Measurements from ENCODE around the gene LRRC7.

The LRRC7 gene

DNA sequence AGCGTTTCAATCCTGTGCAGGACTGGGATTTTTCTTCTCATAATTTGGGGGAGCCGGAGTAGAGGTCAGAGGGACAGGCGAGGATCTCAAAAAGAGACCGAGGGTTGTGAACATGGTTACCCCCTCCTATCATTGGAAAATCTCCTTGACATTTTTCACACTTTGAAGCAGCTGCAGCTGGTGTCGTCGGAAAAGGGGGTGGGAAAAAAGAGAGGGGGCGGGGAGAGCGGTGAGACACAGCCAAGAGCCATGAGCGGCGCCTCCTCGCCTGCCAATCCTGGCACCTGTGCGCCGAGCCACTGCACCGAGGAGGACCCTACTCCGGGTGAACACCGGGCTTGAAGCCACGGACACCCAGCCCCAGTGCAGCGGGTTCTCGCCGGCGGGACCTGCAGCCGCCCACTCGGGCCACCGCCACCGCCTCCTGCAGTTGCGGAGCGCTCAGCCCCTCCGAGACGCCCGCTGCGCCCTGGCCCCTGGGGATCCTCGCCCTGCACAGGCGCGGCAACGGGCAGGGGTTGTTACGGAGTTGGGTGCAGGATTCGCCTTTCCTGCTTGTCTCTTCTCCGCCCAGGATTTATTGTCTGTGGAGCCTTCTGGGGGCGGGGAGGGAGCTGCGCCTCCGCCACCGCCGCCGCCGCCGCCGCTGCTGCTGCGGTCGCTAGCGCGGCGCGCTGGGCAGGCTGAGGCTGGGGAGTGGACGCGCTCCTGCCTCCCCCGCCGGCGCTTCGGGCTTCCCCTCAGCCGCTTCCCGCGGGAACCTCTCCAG lies at the start of gene LRRC7:
LRRC7 (plus strand) TSS at position 271 of the 769 bp plus-strand sequence. CDS start 718 bp downstream, outside the sequence.
- no peak for DNase-seq (ENCODE audit: low read depth in 1 of 2, low spot score in 1 of 2)

DNA sequence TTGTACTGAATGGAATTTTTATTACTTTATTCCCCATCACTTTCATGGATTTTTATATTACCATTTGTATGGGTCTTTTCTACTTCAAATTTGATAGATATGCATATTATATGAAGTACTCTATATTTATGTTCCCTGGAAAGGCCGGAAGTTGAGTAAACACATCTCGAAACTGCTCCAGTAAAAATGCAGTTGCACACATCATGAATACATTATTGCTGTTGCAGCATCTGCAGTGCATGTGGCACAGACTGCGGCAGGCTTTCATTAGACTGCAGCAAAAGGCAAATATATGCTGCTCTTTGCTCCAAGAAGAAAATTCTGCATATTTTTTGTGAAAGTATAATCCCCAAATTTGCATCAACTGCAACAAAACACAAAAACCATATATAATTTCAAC lies 48.7 kb upstream of the LRRC7 start:
- no peak for DNase-seq (ENCODE audit: low read depth in 1 of 2, low spot score in 1 of 2)

DNA sequence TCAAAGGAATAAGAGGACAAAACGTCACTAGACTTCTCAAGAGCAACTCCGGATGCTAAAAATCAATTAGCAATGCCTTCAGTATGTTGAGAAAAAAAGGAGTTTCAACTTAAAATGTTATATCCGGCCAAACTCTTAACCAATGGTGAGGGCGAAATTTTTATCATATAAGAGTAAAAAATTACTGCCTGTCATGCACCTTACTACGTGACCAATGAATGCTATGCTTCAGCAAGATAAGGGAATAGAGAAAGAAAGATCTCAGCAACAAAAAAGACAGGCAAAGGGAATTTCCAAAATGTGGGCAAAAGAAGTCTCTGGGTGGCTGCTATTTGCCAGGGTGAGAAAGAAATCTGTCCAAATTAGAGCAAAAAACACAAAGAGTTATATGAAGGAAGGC lies 47.4 kb upstream of the LRRC7 start:
- no peak for DNase-seq (ENCODE audit: low read depth in 1 of 2, low spot score in 1 of 2)

DNA sequence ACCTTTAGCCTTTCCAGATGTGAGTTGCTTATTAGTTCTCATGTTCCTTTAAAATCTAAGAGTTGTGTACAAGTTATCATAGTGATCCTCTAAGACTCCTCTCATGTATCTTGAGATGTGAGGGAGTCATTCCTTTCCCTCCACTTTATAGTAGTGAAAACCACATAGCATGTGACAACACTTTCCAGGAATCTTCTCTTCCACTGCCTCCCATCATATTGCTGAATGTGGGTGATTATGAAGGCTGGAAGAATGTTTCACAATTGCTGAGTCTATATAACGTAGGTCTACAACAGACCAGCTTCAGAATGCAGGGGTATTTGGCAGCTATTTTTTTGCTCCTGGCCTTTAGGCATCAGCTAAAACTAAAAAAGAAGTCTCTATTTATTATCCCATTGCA lies 44.7 kb upstream of the LRRC7 start:
- DNase-seq (ENCODE audit: low read depth in 1 of 2, low spot score in 1 of 2): no peak

DNA sequence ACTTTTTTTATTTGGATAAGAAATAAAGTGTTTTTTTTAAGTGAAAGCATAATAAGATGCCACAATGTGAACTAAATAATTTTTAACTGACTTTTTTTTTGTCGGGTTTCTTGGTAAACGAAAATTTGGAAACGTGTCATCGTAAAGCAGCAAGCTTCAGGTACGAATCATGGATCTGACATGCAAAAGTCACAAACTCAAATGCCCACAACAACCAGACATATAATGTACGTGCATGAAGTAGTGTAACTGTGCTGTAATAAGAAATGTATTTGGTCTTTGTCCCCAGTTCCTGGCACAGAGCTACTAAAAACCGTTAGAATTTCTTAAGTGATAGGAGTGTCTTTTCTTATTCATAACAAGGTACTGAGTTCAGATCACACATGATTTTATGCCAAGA lies 44.3 kb upstream of the LRRC7 start:
- no peak for DNase-seq (ENCODE audit: low read depth in 1 of 2, low spot score in 1 of 2)

DNA sequence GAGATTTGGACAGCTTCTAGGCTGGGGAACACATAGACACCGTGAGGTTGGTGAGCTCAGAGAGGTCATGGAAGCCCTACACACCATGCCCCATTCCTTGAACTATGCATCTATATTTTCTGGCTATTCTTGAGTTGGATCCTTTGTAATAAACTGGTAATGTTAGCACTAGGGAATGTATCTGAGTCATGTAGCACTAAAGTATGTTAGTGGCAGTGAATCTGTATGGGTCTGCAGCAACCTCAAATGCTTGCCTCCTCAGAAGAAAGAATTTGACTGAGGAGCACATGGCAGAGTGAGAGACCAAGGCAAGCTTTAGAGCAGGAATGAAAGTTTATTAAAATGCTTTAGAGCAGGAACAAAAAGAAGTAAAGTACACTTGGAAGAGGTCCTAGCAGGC lies 43.7 kb upstream of the LRRC7 start:
- DNase-seq (ENCODE audit: low read depth in 1 of 2, low spot score in 1 of 2): no peak

DNA sequence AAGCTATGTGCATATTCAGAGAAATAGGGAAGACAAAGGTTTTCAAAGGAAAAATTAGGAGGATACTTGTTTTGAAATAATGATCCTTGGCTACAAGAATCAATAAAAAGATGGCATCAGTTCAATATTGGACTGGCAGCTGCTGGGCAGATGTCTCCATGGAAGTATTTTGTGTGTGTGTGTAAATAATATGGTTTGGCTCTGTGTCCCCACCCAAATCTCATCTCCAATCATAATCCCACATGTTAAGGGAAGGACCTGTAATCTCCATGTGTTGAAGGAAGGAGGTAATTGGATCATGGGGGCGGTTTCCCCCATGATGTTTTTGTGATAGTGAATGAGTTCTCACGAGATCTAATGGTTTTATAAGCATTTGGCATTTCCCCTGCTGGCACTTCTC lies 40.4 kb upstream of the LRRC7 start:
- no peak for DNase-seq (ENCODE audit: low read depth in 1 of 2, low spot score in 1 of 2)

DNA sequence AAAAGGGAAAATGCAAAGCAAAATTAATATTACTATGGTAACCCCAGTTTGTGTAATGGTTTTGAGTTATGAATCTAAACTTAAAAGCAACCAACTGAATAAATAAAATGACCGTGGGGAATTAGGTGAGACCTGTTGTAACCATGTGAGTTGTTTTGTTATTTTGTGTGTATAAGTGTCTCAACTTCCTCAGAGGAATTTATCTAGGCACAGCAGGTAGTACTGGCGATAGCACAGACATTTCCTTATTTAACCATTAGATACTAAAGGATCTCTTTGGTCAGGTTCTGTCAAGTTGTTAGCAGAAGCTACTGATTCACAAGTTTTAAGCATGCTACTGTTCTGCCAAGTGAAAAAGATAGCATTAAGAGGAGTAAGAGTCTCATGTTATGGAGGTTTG lies 39.3 kb upstream of the LRRC7 start:
- no peak for DNase-seq (ENCODE audit: low read depth in 1 of 2, low spot score in 1 of 2)

DNA sequence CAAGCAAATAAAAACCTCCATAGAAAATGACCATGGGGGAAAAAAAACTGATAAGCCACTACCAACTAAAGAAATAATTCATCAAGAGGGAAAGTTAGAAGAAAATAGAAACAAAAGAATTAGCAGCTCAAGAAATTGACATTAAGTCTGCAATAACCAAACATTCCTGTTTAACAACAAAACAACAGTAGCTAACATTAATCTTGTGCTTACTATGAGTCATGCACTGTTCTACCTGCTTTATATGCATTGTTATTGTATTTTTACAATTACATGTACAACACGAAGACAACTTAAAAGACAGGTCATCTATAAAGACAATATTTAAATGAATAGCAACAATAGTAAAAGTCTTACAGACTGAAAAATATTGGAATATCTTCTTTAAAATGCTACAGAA lies 34.4 kb upstream of the LRRC7 start:
- no peak for DNase-seq (ENCODE audit: low read depth in 1 of 2, low spot score in 1 of 2)

DNA sequence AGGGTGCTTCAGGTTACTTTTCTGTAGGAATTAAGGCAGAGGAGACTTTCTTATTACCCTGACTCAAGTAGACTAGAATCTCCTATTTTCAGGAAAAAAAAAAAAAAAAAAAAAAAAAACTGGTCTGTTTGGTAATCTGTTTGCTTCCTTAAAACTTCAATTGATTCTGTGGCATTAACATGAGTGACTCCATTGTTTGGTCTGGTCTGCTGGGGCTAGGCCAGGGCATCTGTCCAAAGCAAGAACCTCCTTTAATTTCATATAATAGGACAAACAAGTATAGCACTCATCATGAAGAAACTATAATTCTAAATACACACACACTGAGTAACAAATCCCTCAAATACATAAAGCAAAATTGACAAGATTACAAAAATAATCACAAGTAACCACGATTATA lies 32.9 kb upstream of the LRRC7 start:
- no peak for DNase-seq (ENCODE audit: low read depth in 1 of 2, low spot score in 1 of 2)

DNA sequence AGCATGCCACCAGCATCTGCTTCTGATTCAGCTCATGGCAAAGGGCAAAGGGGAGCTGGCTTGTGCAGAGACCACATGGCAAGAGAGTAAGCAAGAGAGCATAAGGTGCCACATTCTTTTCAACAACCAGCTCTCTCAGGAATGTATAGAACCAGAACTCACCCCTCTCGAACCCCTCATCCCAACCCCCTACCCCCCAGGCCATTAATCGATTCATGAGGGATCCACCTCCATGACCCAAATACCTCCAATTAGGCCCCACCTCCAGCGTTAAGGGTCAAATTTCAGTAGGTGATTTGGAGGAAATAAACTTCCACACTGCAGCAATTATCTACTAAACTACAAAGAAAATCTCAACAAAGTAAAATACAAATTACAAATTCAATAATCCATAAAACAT lies 32.2 kb upstream of the LRRC7 start:
- no peak for DNase-seq (ENCODE audit: low read depth in 1 of 2, low spot score in 1 of 2)

DNA sequence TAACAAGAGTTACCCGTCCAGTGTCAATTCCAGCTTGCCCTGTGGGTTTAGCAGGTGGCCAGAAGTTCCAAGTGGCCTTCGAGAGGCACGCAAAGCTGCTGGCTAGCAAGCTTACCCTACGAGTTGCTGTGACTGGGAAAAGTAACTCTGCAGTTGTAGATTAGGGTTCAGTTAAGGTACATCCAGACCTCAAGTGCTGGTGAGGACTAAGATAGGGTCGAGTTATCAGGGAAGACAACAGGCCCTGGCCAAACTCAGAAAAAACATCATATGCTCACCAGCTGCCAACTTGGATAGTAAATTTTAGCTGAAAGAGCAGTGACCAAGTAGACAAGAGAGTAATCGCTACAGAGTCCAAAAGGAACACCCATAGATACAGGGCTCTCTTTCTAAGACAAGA lies 27.7 kb upstream of the LRRC7 start:
- no peak for DNase-seq (ENCODE audit: low read depth in 1 of 2, low spot score in 1 of 2)

DNA sequence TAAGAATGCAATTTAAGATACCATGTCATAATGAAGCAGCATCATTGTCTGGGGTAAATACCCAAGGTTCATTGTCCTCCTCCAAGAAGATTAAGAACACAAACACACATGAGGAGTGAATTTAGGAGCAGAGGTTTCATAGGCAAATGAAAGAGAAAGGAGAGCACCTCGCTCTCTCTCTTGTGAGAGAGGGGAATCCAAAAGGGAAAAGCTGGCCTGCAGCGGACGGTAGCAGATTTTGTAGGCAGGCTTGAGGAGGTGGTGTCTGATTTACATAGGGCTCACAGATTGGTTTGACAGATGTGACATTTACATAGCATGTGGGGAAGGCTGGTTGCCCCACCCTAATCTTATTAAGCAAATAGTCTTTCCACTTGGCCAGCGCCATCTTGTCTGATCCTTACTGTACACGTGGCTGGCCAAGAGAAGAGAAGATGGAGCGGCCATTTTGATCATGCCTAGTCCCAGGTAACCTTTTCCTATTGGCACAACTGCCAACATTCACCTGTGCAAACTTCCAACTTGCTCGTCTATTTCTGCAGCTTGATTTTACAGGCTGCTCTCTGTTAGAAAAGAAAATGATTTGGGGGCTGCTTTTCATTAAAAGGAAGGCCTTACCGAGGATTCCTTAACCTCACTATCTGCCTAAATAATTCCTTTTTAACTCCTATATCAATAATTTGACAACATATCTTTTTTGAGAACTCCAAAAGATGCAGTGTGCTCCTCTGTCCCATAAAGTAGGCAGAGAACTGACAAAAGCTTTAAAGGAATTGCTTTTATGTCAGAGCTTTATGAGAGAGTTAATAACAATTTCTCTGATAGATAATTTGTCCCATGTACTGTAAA lies 16.0 kb upstream of the LRRC7 start:
- DNase-seq (ENCODE audit: low read depth in 1 of 2, low spot score in 1 of 2): no peak

DNA sequence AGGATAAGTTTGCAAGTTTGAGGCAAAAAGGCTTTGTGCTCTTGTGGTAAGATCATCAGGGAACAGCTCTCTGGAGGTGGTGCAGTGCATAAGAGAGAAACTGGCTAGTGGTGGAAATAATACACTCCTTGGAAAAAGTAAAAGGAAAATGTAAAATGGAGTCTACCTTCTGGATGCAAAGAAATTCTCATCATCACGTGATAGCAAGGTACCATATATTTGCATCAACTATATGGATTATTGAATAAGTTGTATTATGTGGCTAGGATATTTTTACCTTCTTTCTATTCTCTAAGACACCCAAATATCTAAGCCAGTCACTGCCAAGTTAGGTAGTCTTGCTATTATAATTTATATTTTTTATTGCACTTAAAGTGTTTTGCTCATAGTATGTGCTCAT lies 14.0 kb upstream of the LRRC7 start:
- no peak for DNase-seq (ENCODE audit: low read depth in 1 of 2, low spot score in 1 of 2)

DNA sequence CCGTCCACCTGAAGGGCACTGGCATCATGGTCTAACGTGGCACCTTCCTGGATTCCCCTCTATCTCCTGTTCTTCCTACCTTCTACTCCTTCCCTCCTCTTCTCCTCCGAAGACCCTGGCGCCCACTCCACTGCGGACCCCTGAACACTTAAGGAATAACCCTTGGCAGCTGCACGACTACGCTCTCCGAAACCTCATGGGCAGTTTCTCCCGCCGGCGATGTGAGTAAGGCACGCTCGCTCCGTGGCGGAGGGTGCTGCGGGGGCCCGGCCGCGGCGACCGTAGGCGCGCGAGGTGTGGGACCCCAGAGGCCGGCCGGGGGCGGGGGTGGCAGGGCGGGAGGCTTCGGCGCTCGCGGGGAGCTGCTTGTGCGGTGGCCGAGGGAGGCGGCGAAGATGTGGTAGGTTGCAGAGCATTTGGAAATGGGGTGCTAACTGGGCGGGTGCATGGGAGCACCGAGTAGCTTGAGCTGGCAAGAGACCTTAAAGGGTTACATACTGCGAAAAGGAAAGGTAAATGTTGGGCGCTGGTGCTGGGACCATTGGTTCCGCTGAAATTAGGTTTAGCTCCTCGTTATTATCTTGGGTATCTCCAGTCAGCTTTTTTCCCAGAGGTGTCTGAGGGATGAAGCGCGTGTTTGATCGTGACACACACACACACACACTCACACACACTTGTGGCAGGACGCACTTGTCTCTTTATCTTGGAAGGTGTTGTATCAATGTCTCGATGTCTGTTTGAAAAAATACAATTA lies 876 bp downstream of the LRRC7 start:
- DNase-seq (ENCODE audit: low read depth in 1 of 2, low spot score in 1 of 2): no peak

DNA sequence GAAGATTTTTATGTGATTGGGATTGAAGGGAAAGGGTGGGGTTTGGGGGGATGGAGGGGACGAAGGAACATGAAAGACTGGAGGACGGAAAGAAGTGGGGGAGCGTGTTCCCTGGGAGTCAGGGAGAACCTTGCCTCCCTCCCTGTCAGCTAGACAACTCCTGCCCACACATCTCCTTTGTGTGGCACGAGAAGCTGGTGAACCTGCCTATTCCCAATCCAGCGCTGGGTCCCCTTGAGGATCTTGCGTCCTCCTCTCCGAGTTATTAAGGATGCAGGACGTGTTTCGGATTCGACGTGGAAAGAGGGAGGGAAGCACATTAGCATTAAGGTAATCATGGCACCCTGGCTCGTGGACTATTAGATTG lies 1.4 kb downstream of the LRRC7 start:
- DNase-seq (ENCODE audit: low read depth in 1 of 2, low spot score in 1 of 2): no peak

DNA sequence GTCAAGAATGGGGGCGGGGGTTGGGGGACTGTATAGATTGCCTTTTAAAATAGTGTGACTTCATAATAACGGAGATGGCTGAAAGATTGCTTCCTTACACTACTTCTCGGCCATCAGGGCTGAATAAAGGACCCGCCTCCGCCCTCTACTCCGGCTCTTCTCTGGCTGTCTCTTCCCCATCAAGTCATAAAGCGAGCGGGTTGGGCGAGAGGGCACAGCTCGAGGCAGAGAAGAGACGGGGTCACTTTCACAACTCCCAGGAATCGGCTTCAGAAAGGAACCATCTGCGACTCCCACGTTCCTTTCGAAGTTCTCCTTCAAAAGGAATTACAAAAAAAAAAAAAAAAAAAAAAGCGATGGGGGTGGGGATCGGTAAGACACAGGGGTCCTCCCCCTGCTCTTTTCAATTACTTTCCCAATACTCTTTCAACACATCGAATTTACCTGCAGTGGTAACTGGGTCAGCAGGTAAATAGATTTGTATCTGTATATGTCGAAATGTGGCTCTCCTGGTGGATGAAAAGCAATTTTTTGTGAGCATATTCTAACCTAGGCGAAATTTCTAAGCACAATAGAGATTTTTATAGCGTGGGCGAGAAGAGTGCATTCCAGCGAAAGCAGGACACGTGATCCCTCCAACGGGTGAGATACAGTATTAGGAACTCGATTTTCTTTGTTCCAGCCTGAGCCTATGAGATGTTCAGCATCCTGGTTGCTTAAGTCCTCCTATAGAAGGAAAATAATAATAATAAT lies 2.0 kb downstream of the LRRC7 start:
- DNase-seq (ENCODE audit: low read depth in 1 of 2, low spot score in 1 of 2): no peak

DNA sequence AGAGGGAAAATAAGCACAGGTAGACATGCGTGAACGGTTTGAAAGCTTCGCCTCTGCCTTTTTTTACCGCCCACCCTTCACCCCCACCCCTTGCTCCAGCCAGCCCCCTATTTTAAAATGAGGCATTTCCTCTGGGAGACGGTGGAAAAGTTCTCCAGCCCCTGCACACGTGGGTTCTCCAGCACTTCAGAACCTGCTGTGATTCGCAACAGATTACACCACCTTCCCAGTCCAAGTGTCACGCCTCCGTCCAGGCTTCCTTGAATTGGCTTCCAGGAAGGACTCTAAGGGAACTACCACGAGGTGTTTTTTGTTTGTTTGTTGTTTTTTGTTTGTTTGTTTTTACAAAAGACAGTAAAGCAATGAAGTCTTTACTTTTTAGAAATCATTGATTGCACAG lies 2.6 kb downstream of the LRRC7 start:
- DNase-seq (ENCODE audit: low read depth in 1 of 2, low spot score in 1 of 2): no peak

DNA sequence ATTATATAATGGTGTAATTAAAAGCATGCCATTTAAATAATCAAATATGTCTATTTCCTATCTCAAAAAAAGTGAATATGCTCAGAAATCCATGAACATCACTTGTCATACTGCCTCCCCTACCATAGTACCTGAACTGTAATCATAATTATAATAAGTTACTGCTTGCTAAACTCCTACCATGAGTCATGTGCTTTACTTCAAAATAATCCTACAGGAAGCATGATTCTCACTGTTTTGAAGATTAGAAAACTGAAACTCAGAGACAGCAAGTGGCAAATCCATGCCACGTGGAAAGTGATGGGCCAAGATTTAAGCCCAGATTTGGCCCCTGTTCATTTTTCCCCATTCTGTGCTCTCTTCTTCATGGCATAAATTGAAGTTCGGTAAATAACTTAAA lies 5.2 kb downstream of the LRRC7 start:
- DNase-seq (ENCODE audit: low read depth in 1 of 2, low spot score in 1 of 2): no peak

DNA sequence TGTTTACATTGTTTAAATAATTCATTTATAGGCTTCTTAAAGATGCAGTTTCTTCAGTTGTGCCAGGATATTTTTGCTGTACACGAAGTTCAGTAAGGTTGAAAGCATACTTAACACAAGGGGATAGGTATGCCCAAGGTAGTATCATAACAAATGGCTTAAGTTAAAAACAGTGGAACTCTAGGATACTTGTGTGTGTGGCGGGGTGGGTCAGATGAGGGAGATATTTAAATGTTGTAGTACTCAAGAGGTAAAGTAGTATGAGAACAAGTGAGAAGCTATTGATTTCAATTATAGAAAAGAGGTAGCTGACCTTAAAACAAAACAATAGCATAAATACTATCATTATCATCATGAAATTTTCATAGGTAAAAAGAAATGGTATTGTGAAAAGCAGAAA lies 6.2 kb downstream of the LRRC7 start:
- DNase-seq (ENCODE audit: low read depth in 1 of 2, low spot score in 1 of 2): no peak

DNA sequence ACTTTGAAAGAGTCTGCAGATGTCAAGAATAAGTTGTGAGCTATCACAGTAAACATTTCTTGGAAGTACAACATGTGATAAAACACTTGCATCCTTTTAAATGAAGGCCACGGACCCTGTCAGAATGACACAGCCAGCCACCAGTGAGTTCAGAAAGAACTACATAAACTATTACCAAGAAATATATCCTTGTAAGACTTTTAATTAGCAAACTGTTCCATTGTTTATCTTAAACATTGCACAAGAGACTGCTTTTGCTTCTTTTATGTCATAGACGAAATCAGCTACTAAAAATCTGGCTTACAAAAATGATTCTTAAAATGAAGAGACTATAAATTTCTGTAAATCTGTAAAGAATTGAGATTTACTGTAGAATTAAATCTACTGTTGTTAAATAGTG lies 17.9 kb downstream of the LRRC7 start:
- DNase-seq (ENCODE audit: low read depth in 1 of 2, low spot score in 1 of 2): no peak

Measured in activated CD4-positive, alpha-beta T cell treated with anti-CD3 and anti-CD28 coated beads, Interleukin-2, amount 50 U/mL, for 24 hours (primary cell).